Activated T-cell treated with anti-CD3 and anti-CD28 coated beads, Interleukin-2, amount 50 U/mL, for 1 hour (primary cell): ENCODE results near the gene CUBN.

ENCODE experiments used
- DNase-seq: peaks from one replicate; pipeline ENCODE4 v3.0.0-alpha.2; 2020

CUBN gene

DNA sequence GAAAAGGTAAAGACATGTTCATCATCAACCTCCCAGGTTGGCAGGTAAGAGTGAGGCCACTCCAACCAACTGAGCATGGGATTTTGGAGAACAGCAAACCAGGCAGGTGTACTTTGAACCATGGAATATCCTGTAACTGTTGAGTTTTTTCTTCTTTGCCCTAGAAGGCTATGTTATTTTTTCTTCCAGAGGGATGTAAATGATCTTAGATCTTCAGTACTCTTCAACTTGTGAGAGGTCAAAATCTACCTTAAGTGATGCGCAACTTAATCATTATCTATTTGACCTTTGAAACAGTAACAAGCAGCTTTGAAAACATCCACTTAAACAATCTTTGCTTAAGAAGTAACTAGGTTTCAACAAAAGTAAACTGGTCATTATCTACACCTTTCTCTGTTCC, at the start of gene CUBN:
CUBN (minus strand) TSS at position 71 of the 400 bp plus-strand sequence; CDS start at position 25, 46 bp downstream.
- DNase-seq: no peak

GRCh38 chr10:17179002-17179401, 49.4 kb upstream of the CUBN start:
- DNase-seq: no peak

DNA sequence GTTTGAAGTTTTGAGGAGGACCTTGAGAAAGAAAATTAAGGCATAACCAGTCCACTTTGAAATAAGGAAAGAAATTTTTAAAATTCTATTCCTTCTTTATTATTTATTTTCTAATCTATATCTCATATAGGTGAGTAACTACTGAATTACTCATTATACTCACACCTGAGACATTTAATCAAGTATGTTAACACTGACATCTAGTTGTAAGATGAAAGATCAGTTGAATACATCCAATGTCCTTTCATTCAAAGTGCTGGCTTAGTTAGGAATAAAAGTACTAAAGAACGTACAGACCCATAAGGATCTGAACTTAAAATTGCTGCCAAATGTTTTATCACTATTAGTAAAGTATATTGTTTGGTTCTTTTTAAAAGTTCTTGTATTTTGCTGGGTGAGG, 48.4 kb upstream of the CUBN start:
- DNase-seq: no peak

- DNase-seq: no peak
These were observed 47.4 kb upstream of the CUBN start for GRCh38 chr10:17177014-17177413.

DNA sequence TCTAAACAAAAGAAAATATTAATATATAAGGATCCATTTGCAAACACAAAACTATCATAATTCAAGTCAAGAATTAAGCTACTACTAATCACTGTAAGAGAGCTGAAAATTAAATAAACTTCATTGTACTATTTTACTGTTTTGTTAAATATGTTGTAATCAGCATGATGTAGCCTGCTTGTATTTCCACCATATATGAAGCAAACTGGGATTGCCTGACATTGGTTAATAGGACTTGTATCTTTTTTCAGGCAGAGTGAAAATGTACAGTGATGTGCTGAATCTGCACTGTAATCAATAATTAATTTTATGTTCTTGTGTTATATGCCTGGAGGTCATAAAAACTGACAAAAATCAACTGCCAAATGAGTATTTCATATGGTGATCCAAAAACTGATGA, 46.5 kb upstream of the CUBN start:
- no peak for DNase-seq

GRCh38 chr10:17175551-17175950, 45.9 kb upstream of the CUBN start:
- no peak for DNase-seq

GRCh38 chr10:17174626-17175025, 45.0 kb upstream of the CUBN start:
- no peak for DNase-seq

DNA sequence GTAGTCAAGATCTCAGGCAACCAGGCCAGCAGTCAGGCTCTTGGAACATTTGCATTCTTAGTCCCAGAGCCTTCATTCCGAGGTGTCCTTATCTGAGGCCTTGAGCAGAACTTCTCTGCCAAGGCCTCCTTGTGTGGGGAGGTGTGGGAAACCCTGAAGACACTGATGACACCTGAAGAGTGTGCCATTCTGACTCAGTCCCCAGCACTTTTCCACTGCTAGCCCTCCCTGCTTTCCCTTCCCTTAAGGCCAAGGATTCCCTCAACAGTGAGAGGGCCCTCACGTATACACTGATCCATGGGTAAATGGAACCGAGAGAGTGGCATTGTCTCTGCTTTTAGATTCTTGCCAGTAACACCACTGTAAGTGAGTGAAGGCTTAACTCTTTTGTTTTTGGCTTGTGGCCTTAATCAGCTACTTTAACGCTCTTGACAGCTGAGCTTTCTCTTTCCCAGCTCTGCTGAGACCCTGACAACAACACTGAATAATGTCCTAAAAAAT, 41.6 kb upstream of the CUBN start:
- no peak for DNase-seq

DNA sequence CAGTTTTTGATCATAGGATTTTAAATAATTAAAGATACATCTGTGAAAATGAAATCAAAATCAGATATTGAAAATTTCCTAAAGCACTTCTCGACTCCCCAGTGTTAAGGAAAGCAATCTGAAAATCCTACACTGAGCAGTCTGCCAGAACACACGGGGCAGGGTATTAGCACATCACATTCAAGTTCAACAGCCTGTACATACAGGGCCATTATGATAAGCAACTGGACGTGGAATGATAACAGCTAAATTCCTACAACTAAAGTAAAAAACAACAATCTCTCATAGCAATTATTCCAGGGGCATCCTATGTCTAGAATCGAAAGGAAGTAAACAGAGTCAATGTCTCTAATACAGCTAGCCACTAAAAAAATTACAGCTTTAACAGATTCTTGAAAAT, 40.2 kb upstream of the CUBN start:
- no peak for DNase-seq

- DNase-seq: no peak
These were observed 37.1 kb upstream of the CUBN start for GRCh38 chr10:17166699-17167098.

GRCh38 chr10:17162828-17163227, 33.2 kb upstream of the CUBN start:
- no peak for DNase-seq

DNA sequence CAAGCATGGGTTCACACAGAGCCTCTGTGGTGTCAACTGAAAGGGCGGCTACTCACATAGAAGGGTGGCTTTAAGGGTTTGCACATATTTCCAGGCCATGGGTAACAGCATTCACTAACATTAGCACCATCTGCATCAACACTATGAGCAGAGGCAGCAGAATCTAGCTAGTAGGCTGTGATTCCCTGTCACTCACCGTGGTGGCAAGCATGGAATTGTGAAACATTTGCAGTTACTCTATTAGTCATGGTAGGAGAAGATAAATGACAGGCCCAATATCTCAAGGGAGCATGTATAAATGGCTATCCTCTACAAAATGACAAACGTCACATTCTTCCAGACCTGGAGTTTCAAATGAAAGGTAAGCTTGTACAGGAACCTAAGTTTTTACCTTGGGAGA, 32.2 kb upstream of the CUBN start:
- DNase-seq: no peak

DNA sequence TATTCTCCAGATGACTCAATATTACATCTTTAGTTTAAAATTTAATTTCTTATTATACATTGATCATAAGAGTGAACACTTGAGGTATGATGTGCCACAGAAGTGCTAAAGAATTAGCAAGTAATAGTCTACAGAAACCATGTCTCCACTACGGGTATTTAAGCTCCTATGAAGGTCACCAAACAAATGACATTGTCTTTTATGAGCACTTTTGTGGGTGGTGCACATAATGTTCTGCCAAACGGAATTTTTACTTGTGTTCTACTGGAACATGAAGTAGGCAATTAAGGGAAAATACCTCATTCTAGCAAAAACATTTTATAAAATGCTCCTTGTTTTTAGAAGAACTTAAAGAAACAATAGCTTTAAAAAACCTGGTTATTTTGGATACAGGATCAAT, 27.4 kb upstream of the CUBN start:
- DNase-seq: no peak

DNA sequence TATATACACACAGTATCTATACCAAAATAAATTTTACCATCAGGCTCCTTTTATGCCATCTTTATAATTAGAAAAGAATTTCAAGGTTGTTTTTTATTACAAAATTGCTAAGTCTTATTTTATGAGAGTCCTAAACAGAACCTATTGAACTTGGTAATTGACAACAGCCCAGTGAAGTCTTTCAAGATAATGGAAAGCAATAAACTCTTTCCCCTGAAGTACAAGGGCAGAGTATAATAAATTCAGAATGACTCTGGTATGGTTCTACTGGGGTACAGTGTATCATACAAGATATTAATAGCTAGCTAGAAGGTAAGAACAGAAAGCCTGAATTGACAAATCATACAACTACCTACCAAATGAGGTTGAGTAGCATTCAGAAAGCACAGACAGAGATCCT, 26.2 kb upstream of the CUBN start:
- no peak for DNase-seq

- DNase-seq: no peak
These were observed 24.5 kb upstream of the CUBN start for GRCh38 chr10:17154116-17154515.

DNA sequence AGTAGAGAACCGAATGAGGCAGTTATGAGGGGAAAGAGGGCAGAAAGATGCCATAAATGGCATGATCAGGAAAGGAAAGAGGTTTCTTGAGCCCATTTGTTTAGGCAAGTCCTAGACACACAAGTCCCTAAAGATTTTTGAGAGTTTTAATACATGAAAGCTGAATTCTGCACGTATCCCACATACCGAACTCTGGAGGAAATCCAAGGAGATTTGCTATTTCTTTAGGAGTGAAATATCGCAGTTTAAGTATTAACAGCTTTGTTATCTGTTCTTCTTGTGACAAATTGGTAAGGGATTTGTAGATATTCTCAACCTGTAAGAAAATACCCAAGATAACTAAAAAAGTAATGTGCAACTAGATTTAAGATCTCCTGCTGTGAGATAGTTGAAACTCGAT, 23.7 kb upstream of the CUBN start:
- DNase-seq: no peak

DNA sequence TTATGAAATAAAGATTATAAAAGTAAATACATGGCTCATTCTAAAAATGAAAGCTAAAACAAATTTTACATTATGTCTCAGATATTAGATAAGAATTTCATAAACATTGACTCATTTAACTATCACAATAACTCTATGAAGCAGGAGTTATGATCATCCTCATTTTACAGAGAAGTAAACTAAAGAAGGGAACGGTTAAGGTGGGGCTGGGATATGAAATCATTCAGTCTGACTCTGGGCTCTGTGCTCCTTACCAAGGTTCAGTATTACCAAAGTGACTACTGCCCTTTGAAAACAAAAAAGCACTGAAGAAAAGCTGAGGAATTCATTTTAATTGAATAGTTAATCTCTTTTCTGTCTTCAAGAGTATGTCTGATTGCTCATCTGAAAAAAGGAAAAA, 22.1 kb upstream of the CUBN start:
- DNase-seq: no peak

DNA sequence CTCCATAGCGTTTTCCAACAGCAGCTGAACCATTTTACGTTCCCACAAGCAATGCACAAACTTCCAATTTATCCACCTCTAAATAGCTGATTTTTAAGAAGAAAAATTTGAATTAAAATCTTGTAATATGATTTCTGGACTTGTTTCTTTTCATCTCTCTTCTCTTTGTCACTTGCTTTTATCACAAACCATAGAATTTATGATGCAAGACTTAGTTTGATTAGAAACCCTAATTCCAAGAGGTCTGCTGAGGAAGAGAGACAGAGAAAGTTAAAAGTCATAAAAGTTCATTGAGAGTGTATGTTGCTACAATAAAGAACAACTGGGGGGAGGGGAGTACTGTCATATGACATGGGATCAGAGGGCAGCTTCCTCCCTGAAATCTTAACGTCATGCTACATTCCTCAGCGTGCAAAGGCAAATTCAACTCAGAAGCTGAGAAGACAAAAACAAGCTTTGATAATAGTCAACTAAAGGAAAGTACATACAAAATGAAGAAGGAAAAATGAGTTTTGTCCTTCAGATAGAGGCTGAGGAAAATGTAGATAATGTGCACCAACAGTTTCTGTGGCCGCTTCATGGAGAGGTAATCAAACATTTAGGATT, 18.4 kb upstream of the CUBN start:
- no peak for DNase-seq

DNA sequence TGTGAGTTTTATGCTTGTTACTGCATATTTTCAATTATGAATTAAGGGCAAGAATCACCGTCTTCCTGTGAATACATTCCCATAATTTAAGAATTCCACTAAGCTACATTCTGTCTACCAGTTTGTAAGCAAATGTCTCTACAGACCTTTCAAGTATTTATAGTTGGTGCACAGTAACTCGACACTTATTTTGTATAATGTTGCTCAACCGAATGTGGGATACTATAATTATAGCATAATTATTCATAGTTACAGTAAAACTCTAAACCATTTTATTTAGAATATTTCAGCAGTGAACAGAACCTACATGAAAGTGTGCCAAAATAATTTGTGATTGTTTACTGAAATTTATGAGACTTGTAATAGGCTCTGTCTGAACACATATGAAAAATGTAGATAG, 17.3 kb upstream of the CUBN start:
- DNase-seq: no peak

DNA sequence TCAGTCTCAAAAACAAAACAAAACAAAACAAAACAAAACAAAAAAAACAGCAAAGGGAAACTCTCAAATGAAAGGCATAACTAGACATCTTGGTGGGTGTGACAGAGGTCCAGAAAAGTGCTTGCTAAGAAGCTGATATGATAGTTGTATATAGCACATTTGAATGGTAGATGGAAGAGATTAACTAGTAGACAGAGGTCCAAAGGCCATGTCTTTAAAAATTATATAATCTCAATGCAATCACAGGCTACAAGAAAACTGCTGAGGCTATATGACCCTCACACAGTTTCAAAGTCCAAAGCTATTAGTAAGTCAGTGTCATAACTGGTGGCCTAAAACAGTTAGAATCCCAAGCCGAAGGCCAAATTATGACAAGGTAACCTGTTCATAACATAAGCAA, 15.6 kb upstream of the CUBN start:
- no peak for DNase-seq

GRCh38 chr10:17144757-17145156, 15.1 kb upstream of the CUBN start:
- no peak for DNase-seq

- no peak for DNase-seq
These were observed 14.4 kb upstream of the CUBN start for GRCh38 chr10:17144032-17144431.

DNA sequence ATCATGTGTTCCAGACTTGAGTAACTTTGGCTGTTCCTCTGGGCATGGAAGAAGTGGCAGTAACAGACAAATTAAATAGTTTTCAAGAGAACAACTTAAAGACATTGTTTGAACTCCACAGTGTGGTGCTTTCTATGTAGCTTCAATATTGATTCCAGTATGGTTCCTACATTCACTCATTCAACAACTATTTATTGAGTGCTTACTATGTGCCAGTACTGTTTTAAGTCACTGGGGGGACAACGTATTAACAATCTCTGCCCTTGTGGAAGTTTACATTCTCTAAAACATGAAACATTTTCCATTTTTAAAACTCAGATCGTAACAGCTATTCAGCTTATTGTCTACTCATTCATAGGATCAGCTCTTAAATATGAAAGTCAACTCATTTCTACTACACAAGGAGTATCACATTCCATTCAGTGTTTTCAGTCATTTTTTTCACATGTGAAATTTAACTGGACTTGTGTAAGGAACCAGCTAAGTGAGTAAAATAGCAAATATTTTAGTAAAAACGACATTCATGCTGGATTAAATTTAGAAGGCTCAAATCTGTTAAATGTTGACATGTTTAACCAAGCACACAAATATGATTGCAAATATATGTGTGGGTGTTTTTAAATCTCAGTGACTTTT, 13.6 kb upstream of the CUBN start:
- DNase-seq: no peak

- no peak for DNase-seq
These were observed 12.1 kb upstream of the CUBN start for GRCh38 chr10:17141504-17142229.
